NCI-H345 (cell line): ENCODE results near the gene MAPKAP1.
A peak's percentile ranks its signal among the peaks of the same experiment; 100 is the strongest.

Source experiments
- DNase-seq: peaks from one replicate; lab custom pipeline; 2025; lab: John Stamatoyannopoulos, UW

Gene MAPKAP1

DNA sequence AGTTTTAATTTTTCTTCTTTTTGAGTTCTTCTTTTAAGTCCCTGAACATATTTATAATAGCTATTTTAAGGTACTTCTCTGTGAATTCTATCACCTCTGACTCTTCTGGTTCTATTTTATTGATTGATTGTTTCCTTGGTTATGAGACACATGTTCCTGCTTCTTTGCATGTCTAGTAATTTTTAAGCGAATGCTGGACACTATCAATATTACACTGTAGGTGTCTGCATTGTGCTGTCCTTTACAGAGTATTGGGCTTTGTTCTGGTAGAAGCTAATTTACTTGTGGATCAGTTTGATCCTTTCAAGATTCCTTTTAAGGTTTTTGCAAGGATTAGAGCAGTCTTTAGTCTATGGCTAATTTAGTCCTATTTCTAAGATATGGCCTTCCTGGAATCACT, 249.7 kb downstream of the MAPKAP1 start:
- DNase-seq: no peak

- no peak for DNase-seq
These were observed 251.1 kb downstream of the MAPKAP1 start for GRCh38 chr9:125455876-125456275.

- no peak for DNase-seq
These were observed 251.9 kb downstream of the MAPKAP1 start for GRCh38 chr9:125455132-125455531.

DNA sequence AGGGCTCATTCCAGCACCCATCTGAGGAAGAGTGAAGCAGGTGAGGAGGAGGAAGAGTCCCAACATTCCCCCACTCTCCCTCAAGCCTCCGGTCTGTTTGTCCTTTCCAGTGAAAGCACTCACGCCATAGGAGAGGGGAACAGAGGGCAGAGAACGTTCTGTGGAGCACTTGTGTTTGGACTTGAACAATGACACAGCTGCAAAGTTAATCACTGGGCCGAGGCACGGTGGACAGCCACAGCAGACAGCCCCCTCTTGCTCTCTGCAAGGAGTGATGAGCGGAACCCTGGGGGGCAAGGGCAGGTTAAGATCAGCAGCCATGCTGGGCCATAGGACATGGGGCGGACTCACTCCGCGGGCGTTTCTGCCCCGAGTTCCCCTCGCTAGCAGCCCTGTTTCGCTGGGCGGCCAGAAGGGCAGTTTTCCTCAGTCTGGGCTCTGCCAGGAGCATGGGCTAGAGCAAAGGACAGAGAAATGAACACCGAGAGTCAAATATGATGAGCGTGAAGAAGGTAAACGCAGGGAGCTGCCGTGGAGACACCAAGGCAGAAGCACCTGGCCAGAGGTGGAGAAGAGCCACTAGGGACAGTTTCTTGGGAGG, 259.7 kb downstream of the MAPKAP1 start:
- no peak for DNase-seq

- peak; percentile 13 for DNase-seq
These were observed 260.4 kb downstream of the MAPKAP1 start for GRCh38 chr9:125446561-125447094.

GRCh38 chr9:125444956-125445506, 262.0 kb downstream of the MAPKAP1 start:
- DNase-seq: no peak

DNA sequence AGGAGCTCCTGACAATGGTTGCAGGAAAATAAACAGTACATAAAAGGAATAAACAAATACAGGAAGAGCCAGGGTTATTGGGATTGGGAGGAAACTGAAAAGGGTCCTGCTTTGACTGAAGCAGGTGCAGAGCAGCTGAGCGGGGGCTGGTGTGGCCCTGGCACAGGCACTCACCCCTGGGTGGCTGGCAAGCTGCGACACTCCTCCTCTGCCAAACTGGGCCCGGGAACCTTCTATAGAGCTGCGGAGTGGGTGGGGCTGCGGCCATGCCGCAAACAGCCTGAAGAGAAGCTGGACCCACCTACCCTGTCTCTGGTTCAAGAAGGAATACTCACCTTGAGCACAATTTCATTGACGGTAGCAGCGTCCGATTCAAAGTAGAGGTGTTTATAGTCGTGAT, 262.8 kb downstream of the MAPKAP1 start:
- peak; percentile 12 for DNase-seq

GRCh38 chr9:125443367-125443766, 263.6 kb downstream of the MAPKAP1 start:
- DNase-seq: no peak

- no peak for DNase-seq
These were observed 264.6 kb downstream of the MAPKAP1 start for GRCh38 chr9:125442452-125442851.

- DNase-seq: no peak
These were observed 266.6 kb downstream of the MAPKAP1 start for GRCh38 chr9:125440411-125440810.

- no peak for DNase-seq
These were observed 267.4 kb downstream of the MAPKAP1 start for GRCh38 chr9:125439434-125440272.

DNA sequence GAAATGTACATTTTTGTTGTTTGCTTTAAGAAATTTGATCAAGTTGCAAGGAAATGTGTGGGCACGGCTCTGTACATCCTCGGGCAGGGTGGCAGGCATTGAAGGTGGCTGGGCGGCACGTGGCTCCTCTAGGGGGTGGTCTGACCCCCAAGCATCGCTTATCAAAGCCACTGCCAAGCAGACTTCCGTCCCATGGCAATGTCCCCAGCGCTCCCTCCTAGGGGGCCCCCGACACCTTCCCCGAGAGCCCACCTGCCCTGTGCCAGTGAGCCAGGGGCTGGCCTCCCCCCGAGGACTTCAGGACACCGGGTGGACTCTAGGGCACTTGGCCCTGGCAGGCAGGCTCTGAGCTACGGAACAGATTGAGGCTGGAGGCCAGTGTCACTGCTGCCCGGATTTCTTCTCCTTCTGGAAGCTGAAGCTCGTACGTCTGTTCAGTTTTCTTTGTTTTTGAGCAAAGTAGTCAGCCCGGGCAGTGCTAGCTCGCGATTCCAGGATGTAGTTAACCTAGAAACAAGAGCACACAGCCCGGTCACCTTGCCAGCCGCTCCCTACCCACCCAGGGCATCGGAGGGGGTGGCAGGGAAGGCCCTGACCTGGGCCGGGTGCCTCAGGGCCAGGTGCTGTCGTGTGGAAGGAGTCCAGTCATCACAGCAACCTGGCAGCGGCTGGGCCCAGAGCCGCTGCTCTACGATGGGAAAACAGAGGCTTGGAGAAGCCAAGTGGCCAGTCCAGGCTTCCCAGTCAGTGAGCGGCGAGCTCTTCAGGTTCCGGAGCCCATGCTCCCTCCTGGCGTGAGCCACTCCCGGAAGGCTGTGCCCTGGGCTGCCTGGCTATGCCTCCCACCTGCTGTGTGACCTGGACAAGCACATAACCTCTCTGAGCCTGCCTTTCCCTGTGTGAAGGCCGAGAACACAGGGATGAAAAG, 268.2 kb downstream of the MAPKAP1 start:
- no peak for DNase-seq

- DNase-seq: no peak
These were observed 269.2 kb downstream of the MAPKAP1 start for GRCh38 chr9:125437771-125438221.

DNA sequence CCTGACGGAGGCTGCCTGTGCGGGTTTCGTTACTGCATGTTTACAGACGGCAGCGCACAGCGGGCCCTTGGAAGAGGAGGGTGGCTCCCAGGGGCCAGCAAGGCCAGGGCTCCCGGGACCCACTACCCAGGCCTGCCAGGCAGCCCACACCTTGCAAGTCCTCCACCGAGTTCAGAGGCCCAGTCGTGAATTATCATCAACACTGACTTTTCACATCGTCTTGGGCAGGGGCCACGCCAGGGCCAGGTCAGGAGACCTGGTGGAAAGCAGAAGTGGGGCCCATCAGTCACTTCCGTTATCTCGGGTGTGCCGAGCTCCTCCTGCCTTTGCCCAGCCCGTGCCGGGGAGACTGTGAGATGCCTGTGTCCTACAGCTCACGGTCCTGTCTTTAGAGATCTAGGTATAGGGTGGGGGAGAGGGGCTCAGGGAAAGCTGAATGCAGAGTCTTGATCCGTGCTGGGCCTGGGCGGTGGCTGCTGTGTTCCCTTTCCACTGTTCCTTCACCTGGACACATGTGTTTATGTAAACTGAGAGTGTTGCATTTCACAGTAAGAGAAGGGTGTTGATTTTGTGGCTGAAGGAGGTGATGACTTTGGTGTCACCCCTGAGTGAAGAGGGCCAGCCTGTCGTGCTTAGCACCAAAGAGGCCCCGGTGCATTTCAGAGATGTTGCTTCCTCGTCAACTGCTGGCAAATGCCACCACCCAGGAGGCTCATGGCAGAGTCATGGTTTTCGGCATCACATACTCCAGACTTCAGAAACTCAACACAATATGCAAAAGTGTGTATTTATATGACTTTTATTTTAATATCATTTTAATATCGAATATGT, 270.2 kb downstream of the MAPKAP1 start:
- no peak for DNase-seq

DNA sequence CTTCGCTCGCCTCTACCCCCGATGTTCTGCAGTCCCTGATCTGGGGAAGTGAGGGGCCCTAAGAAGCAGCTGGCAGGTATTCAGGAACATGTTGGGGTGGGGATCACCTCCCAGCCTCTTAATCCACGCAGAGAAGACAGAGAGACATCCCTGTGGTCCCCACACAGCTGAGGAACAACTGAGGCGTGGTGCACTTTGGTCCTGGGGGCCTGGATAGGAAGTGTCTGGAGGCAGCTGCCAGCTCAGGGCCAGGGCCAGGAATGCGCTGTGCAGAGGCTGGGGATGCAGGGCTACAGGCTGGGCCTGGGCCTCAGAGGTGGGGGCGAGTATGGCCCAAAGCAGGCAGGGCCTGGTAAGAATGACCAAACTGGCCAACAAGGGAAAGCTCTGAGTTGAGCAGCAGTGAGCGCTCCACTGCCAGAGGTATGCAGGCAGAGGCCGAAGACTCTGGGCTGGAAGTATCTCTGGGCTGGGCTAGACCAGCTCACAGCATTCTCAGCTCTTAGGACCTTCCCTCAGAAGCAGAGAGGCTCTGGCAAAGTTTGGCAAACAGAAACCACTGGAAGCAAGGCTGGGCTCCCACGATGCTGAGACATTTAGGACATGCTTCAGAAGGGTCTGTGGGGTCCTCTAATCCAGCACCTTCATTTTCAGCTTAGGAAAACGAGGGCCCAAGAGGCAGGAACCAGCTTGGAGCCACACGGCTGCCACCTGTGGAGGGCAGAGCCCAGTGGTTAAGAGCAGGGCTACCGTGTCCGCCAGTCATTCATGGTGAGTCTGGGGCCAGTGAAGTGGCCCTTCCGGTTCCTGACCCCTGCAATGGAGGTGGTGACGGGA, 271.0 kb downstream of the MAPKAP1 start:
- DNase-seq: no peak

- DNase-seq: no peak
These were observed 271.8 kb downstream of the MAPKAP1 start for GRCh38 chr9:125434986-125435775.

- no peak for DNase-seq
These were observed 273.5 kb downstream of the MAPKAP1 start for GRCh38 chr9:125433461-125434011.

DNA sequence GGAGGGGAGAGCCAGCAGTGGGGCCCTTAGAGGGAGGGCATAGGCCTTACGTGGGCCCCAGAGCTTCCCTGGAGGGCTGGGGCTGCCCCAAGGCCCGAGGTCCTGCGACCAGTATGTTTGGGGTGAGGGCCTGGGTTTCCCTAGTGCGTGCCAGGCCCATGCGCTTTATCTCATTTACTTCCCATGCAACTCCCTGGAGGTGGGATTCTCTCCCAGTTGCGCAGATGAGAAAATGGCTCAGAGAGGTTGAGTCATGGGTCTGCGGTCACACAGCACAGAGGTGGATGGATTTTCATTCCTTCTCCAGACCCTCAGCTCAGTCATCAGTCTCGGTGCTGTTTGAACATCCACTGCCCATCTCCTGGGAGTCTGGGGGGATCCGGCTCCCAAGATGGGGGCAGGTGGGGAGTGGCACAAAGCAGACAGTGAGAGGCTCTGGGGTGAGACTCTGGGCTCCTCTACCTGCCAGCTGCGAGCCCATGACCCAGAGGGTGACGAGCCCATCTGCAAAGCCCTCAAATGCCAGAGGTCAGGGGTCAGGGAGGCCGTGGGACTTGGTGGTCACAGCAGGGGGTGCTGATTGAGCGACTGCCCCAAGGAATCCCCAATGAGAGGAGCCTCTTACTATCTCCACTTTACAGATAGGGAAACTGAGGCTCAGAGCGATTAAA, 274.2 kb downstream of the MAPKAP1 start:
- DNase-seq: no peak
